Activated effector memory CD4-positive, alpha-beta T cell treated with Interleukin-2 at 50 U/mL for 16 hours (primary cell): Measurements from ENCODE around the gene TAPT1.
"Not testable (repeated sequence)": the region's sequence is repeated elsewhere in the genome, so short reads cannot be mapped to it uniquely, and the experiment has no call there.

Experiments
- DNase-seq: peaks from one replicate; pipeline ENCODE4 v3.0.0-alpha.2; 2020

The TAPT1 gene

DNA sequence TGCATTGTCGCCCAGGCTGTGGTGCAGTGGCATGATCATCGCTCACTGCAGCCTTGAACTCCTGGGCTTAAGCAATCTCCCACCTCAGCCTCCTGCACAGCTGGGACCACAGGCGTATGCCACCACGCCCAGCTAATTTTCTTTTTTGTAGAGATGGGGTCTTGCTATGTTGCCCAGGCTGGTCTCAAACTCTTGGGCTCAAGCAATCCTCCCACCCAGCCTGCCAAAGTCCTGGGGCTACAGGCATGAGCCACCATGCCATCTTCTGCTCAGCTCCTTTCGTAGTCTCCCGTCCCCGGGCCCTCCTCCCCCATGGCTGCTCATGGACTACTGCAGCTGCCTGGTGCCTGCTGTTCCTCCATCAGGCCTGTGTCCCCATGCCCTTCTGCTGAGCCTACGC is 58.1 kb downstream of the TAPT1 start:
- DNase-seq: no peak

DNA sequence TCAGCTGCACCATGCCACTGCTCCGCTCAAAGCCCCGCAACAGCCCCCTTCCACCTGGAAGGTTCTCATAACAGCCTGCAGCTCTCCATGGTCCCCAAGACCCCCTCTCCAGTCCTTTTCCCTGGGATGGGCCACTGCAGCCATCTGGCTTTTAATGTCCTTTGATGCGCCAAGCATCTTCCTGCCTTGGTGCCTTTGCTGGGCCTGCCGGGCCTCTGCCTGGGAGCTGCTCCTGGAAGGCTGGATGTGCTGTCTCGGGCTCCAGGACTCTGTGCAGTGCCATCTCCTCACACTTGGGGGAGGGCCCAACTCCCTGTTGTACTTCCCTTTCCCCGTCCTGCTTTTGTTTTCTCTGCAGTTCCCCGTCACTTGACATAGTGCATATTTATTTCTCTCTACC is 60.3 kb downstream of the TAPT1 start:
- DNase-seq: no peak

DNA sequence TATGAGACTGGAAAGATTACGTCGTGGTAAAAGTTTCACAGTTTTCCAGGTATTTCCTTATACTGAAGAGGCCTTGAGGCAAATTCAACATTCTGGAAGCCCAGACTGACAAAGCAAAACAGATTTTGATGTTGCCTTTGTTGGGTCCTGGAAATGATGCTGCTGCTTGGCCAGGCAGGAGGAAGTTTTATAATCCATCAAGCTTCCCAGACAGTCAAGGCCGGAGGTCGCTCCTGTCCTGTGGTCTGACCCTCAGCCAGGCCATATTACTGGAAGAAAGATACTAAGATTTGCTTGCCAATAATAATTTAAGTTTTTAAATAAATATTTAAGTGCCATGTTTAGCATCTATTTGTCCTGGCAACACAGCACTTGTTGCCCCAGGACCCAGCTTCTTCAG is 63.4 kb downstream of the TAPT1 start:
- no peak for DNase-seq

DNA sequence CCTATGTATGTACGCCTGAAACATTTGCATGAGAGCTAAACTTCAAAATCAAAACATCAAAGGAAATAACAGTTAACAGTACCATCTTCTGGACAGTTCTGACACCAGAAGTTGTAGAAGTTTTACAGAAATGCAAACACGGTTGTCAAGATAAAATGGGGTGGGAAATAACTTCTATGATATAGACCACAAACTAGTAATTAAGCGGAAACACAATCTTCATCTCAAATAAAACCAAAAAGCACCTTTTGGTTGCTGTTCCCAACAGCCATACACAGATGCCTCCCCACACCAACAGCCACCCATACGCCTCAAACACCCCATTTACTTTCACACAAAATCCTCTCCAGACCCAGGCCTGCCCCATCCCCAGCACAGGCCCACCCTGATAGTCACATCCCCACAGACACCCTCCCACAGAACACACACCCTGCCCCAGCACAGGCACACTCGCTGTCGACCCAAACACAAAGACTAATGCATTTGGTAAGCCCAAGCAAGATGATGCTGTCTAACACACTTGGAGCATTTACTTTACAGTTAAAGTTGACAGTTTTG is 64.3 kb downstream of the TAPT1 start:
- DNase-seq: no peak

DNA sequence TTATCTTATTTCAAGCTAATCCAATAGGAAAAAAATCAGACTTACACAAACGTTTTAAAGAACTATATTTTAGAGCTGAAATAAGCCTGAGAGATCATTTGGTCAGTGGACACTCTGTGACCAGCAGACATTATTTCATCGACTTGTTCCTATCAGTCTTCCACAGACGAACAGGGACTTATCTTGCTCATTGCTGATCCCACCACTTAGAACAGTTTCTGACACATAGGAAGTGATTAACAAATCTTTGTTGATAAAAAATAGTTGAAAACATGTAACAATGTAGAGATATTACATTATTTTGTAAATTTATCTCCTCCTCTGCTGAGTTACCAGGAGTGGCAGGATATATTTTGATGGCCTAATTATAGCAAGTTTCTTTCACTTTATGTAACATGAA is 65.8 kb downstream of the TAPT1 start:
- DNase-seq: no peak

DNA sequence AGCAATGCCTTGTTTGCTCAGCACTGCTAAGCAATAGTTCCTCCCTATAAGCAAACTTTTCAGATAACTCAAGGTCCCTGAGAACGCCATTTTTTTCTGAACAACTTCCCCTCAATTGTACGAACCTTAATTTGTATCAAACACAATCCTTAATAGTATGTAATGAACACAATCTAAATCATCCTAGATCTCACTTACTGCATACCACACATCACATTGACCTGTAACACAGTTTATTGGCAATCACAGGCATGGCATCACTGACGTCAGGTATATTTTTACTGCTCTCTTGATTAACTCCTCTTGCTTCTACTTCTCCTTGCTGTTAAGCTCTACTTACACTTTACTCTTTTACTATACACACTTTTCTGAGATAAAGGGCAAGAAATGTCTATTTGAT is 67.0 kb downstream of the TAPT1 start:
- no peak for DNase-seq

DNA sequence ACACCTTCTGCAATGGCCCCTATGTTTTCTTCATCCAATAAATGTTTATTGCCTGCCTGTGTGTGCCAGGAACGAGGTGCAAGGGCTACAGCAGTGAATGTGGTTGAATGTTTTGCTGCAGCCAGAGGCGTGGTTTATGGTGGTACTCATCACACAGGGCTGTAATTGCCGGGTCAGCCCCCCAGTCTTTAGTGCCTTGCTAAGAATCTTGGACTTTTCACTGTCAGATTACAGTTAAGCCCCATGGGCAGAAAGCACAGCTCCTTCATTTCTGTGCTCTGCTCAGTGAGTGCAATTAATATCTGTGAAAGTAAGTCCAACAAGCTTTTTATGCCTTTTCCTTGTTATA is 67.8 kb downstream of the TAPT1 start:
- DNase-seq: no peak

DNA sequence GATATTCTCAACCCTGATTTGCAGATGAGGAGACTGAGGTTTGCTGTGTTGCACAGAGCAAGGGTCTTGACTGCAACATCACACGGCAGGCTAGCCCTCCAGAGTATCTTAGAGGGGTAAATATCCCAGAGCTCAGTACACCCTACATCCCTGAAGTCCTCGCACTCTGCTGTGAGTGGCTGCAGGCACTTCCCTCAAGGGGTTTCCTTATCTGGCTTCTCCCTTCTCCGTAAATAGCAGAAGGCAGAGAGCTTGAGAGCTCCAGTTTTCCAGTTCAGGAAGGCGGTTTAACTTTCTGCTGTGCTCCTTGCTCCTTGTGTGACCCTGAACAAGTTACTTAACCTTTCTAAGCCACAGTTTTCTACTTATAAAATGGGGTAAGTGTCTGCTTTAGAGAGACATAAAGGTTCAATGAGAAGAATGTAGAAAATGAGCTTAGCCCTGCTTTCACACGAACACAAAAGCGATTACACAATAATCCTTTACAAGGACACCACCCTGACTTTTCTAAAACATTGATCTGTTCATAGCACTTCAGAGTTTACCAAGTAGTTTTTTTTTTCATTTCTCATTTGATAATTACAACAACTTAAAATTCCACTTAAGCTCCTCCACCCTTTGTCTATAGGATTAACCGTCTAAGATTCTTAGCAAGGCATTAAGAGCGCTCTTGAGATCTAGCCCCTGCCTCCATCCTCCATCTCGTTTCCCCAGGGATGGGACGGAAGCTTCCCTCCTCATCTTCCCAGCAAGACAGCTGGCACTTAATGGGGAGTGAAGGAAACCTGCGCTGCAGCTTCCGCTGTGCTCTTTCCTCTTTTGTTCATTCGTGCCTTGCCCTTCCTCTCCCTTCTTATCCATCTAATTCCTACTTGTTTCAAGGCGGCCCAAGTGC is 68.4 kb downstream of the TAPT1 start:
- DNase-seq: no peak

DNA sequence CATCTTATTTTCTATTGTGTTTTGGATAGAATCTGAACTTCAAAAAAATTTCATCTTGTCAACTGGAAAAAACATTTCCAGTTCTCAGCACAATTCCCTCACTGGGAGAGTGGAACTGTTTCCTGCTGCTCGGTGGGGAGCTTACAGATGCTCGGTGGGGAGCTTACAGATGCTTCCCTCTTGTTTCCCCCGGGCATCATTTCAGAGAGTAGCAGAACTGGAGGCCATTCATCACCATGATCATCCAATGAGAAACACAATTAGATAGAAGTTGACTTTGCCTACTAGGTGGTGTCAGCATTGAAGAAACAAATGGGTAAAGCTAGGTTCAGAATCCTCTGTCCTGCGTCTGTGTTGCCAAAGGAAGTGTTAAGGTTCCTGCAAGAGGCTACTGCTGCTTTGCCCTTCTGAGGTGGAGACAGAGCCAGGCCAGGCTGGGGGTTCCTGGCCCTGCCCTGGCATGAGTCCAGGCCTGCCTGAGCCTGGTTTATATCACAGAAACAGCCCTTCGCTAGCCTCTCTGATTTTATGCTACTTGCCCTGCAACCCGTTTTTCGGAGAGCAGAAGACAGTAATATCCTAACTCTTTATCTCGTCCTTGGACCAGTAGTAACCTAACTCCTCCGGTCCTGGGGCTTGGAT is 70.6 kb downstream of the TAPT1 start:
- no peak for DNase-seq

DNA sequence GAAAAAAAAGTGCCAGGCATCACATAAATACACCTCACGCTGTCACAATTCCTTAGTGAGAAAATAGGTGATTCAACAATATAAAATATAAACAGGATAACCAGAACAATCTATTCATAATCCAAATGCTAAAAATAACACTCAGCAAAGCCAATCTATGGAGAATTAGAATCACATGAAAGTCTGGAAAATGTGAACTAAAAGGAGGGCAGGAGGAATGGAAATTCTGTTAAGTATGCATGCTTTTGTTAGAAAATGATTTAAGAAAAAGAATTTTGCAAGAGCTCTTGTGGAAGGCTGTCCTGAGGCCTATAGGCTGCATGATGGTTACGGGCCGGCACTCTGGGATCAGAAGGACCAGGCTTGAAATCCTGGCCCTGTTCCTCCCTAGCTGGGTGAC is 71.8 kb downstream of the TAPT1 start:
- no peak for DNase-seq

DNA sequence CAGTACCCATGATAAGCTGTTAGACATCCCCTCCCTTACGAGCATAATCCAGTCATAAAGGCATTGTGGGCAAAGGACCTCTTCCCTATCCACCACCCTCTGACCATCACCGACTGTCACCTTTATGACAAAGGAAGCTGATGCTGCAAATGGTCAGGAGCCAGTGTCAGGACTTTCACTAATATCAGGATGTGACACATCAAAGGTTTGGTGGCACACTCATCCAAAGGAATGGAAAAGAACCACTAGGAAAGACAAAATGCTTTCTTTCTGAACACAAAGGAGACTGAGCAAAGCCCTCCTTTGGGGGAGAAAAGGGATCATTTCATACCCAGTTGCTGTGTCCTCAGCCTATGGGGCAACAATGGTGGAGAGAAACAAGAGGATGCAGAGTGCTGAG is 75.6 kb downstream of the TAPT1 start:
- DNase-seq: no peak

DNA sequence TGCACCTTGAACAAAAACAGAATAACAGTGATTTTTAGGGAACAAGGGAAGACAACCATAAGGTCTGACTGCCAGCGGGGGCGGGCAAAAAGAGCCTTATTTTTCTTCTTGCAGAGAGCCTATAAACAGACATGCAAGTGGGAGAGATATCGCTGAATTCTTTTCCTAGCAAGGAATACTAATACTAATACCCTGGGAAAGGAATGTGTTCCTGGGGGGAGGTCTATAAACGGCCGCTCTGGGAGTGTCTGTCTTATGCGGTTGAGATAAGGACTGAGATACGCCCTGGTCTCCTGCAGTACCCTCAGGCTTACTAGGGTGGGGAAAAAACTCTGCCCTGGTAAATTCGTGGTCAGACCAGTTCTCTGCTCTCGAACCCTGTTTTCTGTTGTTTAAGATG is 81.4 kb downstream of the TAPT1 start:
- DNase-seq: not testable (repeated sequence)

DNA sequence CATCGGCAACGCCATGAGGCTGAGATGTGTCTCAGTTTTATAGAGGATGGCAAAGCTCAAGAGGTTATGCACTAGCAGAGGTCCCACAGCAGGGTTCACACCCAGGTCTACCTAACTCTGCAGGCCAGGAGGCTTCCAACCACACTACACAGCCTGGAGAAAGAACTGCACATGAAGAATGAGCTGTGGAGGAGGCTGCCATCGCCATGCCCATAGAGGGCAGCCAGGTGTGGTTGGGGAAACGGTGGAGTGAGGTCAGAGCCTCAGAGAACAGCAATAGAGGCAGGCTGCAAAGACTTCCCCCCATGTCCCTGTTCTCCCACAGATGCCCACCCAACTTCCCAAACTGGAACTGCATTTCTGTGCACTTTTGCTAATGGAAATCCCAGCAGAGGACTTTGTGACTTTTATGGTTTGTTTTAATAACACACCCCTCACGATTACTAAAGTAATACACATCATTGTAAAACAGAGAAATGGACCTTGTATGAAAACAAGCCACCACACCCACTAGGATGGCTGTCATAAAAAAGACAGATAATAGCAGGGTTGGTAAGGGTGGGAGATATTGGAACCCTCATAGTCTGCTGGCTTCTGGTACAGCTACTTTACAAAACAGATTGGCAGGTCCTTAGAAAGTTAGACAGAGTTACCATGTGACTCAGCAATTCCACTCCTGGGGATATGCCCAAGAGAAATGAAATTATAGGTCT is 83.5 kb downstream of the TAPT1 start:
- DNase-seq: no peak

DNA sequence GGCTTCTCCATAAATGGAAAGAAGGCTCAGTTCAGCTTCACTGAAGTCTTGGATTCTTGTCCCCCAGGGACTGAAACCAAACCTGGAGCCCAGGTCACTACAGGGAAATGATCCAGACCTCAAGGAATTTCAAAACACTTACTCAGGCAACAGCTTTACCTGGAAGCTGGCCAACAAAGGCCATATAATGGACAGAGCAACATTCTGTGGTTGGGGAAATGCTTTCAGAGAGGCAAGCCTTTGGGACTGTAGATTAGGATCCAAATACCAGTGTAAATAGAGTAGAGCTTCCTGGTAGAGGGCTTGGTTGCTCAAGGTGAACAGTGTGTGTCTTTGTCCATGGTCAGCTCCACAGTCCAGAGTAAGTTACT is 85.4 kb downstream of the TAPT1 start:
- no peak for DNase-seq

DNA sequence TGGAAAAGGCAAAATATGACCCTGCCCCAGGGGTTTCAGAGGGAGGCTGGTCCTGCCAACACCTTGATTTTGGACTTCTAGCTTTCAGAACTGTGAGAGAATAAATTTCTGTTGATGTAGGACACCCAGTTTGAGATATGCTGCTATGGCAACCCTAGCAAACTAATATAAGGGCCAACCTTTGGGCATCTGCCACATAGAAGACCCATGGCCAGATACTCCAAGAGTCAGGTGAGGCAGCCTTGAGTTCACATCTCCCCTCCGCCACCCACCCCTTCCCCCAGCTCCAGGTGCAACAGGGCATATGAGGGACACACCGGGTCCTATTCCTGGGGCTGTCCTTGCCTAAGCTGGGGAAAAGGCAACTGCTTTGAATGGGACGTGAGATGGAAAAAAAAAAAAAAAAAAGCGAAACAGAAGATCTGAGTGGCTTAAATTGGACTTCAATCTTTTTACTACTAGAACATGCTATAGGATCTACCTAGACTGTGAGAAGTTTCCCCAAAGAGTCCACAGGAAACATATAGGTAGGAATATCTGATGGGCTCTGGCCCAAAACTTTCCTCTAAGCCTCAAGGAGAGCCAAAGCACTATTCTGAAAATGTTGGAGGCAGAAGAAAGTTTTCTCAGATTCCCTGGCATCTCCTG is 85.9 kb downstream of the TAPT1 start:
- DNase-seq: no peak

DNA sequence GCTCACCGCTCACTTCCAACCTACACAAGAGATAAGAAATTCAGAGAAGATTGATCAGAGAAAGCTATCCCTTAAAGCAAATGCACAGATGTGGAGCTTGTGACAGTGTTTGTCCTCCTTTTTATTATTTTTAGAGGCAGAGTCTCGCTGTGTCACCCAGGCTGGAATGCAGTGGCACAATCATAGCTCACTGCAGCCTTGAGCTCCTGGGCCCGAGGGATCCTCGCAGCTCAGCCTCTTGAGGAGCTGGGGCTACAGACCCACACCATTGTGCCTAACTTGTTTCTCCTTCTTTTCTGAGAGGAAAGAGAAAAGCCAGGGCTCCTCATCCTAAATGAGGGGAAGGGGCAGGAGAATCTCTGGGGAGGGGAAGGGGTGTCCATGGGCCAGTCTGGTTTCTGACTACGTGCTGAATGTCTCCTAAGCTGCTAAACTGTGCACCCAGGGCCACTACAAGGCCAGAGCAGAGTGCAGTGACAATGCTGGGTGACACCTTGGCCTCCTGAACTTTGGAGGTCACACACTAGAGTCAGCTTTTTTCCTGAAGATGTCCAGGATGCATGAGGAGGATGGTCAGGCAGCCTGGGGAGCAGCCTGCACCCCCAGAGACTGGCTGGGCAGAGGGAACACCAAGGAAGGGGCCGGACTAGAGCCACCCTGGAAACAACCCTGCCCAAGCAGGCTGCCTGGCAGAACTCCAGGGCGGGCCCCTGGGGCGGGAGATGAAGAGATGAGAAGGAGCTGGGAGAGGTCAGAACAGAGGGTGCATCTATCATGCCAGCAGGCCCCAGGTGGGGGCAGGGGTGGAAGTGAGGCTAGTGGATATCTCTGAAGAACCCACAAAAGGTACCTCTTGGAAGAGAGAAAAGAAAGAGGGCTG is 87.0 kb downstream of the TAPT1 start:
- DNase-seq: no peak

DNA sequence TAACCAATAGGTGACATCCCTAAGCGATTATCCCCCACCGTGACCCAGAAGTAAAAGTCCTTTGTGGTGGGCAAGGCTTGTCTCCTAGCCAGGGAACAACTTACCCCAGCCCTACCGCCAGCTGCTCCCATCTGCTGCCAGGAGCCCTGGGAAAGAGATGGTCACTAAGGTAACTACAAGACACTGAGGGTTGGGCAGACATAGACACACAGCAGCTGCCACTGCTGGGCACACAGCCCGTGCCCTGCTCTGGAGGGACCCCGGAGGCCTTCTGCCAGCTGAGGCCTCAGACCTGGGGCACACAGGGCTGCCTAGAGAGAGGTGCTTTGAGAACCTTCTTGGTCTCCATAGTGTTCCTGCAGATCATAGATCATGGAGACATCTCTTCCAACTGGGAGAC is 89.4 kb downstream of the TAPT1 start:
- no peak for DNase-seq

DNA sequence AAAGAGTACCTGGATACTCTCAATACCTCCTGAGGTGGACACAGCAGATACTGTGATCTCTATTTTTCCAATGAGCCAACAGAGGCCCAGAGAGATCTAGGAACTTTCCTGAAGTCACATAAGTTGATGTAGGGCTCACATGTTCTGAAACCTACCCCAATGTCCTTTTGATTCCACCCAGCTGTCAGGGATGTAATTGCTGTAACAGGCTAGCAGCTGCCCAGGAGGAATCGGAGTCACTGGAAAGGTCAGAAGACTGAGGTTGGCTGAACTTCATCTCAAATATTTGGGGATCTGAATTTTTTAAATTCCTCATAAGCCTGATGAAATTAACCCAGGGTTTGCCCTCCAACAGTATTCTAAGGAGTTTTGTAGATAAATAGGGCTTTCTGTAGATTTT is 90.0 kb downstream of the TAPT1 start:
- no peak for DNase-seq

DNA sequence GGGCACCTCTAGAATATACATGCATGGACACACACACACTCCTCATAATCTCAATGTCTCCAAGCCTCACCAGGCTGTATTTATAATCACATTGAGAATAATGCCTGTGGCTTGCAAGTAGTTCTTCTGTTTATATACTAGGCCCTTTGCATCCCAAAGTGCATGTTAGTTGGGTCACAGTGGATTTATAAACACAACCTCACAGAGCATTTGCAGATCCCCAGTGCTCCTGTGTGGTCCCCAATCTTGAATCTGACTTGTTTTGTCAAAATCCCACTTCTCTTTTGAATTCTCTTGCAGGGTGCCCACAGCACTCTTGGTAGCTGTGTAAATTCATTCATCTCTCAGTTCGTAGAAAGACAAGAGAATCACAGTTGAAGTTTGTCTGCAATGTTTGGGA is 92.9 kb downstream of the TAPT1 start:
- no peak for DNase-seq

DNA sequence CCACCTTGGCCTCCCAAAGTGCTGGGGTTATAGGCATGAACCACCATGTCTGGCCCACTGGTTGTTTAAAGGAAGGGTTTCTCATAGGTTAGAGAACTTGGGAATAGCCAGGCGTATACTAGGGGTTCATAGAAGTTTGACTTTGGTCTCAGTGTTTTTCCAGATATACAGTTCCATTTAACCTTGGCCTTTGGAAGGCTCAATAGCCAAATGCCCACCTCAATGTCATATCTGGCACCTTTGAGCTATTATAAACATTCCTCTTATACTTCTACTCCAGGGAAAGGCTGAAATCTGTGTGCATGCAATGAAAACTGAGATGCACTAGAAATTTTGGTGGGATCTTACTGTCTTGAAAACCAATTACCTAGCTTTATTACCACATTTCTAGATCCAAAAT is 95.0 kb downstream of the TAPT1 start:
- DNase-seq: no peak

DNA sequence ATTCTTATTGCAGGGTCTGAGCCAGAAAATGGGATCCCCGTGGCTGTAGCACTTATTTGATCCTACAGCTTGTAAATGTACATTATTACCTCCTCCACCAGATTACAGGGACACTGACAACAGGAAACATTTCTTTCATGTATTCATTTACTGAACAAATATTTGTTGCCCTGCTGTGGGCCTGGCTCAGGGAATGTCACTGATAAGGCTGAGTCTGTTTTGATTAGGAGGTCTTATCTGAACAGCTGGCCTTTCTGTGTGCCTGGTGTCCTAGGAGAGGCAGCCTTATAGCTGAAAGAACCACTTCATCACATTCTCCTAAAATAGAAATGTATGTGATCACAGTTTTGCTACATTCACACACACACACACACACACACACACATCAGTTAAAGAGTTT is 96.9 kb downstream of the TAPT1 start:
- no peak for DNase-seq

DNA sequence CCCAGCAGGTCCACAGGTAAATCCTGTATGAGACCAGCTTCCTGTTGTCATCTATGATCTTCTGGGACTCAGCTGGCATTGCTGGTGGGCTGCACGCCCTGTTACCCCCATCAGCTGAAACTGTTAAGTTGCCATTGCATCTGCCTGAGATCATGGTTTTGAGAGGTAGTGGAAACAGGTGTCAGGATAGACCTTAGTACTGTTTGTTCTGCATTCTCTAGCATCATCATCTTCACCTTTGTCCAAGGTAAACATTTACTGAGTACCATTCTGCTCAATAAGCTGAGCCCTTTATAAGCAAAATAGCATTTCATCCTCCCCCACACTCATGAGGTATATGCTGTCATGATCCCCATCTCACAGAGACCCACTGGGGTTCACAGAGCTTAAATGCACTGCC is 99.6 kb downstream of the TAPT1 start:
- DNase-seq: no peak
